Hypothalamus (tissue), 51 donors: ENCODE measurements around the gene KLHL22.

Experiments used
- DNase-seq, 51 donors: peaks; one replicate each; lab custom pipeline; 2025; lab: John Stamatoyannopoulos, UW

Gene KLHL22

GRCh38 chr22:20406686-20407408 is 88.7 kb downstream of the KLHL22 start:
- no peak for DNase-seq

GRCh38 chr22:20405931-20406685 is 89.5 kb downstream of the KLHL22 start:
- no peak for DNase-seq

DNA sequence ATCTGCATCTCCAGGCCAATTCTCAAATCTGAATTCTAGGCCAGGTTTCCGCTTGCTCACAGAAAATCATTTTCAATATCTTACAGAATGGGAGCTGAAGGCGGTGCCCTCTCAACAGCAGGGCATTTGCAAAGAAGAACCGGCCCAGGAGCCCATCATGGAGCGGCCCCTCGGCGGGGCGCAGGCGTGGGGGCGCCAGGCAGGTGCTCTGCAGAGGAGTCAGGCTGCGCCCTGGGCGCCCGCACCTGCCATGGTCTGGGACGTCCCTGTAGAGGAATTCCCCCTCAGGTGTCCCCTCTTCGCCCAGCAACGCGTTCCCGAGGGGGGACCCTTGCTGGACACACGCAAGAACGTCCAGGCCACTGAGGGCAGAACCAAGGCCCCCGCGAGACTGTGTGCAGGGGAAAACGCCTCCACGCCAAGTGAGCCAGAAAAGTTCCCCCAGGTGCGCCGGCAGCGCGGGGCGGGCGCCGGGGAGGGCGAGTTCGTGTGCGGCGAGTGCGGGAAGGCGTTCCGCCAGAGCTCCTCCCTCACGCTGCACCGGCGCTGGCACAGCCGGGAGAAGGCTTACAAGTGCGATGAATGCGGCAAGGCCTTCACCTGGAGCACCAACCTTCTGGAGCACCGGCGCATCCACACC is 90.2 kb downstream of the KLHL22 start:
- no peak for DNase-seq

DNA sequence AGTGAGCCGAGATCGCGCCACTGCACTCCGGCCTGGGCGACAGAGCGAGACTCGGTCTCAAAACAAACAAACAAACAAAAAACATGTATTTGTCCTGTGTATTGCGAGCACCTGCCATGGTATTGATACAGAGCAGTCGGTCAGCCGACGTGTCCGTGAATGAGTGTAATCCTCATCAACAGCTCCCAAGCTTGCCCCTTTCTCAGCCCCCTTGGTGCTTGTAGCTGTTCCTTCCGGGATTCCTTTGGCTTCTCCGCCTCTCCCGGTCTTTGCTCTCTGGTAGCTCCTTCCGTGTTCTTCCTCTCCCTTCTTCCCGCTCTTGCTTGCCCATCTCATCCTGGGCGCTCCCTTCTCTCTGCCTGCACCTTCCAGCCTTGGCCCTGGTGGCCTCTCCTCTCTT is 90.7 kb downstream of the KLHL22 start:
- DNase-seq: no peak

- DNase-seq: no peak
Measured at GRCh38 chr22:20403779-20404140, 91.8 kb downstream of the KLHL22 start.

GRCh38 chr22:20402960-20403778 is 92.4 kb downstream of the KLHL22 start:
- DNase-seq: no peak

- DNase-seq: no peak
Measured at GRCh38 chr22:20401376-20402014, 94.1 kb downstream of the KLHL22 start.

- no peak for DNase-seq
Measured at GRCh38 chr22:20400606-20401375, 94.8 kb downstream of the KLHL22 start.

DNA sequence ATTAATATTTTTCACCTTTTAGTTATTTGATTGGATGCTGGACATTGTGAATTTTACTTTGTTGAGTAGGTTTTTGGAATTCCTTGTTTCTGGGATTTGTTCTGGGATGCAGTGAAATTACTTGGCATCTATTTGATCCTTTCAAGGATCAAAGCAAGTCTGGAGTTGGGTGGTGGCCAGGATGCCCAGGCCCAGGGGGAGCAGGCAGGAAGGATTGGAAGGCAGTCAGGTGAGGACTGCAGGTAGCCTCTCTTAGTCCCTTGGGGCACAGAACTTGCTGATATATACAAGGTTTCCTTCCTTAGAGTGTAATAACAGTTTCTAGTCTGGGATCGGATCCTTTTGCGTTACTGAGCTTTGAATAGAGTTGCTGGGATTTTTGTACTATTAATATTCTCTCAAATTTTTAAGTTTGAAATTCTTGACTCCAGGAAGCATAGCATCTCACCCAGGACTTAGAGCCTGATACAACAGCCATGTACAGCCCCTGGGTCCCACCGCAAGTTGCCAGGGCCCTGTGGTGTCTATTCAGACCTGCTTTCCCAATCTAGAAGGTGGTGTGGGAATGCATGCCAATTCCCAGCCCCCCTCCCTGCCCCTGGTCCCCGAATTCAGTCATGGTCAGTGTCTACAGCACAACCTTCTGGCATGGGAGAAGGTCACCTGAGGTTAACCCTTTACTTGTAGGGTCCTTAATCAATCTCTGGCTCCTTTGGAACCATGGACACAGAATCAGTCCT is 95.6 kb downstream of the KLHL22 start:
- no peak for DNase-seq

DNA sequence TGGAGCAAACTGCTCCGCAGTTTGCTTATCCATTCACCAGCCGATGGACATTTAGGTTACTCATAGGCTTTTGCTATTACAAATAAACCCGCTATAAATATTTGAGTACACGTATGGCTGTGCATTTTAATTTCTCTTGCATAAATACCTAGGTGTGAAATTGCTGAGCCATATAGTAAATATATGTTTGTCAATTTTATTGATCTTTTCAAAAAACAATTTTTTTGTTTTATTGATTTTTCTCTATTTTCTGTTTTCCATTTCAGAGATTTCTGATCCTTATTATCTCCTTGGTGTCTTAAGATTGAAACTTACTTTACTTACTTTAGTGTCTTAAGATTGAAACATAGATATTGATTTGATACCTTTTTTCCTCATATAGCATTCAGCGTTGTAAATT is 97.2 kb downstream of the KLHL22 start:
- DNase-seq: no peak

DNA sequence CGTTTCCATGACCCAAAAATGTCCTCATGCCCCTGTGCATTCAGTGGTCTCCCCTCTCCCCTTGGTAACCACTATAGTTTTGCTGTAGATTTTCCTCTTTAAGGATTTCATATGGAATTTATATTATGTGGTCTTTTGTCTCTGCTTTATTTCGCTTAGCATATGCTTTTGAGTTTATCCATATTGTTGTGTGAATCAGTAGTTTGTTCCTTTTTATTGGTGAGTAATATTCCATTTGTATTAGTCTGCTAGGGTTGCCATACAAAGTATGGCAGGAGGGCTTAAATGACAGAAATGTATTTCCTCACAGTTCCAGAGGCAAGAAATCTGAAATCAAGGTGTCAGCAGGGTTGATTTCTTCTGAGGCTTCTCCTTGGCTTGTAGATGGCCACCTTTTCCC is 98.1 kb downstream of the KLHL22 start:
- no peak for DNase-seq

- no peak for DNase-seq
Measured at GRCh38 chr22:20396639-20397038, 99.0 kb downstream of the KLHL22 start.

DNA sequence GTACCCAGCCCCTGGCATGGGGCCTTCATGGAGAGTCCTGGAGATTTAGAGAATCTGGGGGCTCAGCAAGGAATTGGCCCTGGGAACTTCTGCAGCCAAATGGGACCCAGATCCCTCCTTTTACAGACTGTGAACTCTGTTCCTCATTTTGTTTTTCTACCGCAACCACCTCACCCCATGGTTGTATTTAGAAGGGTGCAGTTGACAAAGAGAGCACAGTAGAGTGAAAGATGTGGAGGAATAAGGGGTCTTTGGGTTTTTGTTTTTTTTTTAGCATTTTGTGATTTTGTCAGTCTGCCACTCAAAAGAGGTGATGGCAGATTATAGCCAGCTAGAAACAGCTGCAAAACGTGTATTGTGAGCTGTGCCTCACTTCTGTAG is 99.7 kb downstream of the KLHL22 start:
- no peak for DNase-seq

- DNase-seq: no peak
Measured at GRCh38 chr22:20395181-20395906, 100.3 kb downstream of the KLHL22 start.

DNA sequence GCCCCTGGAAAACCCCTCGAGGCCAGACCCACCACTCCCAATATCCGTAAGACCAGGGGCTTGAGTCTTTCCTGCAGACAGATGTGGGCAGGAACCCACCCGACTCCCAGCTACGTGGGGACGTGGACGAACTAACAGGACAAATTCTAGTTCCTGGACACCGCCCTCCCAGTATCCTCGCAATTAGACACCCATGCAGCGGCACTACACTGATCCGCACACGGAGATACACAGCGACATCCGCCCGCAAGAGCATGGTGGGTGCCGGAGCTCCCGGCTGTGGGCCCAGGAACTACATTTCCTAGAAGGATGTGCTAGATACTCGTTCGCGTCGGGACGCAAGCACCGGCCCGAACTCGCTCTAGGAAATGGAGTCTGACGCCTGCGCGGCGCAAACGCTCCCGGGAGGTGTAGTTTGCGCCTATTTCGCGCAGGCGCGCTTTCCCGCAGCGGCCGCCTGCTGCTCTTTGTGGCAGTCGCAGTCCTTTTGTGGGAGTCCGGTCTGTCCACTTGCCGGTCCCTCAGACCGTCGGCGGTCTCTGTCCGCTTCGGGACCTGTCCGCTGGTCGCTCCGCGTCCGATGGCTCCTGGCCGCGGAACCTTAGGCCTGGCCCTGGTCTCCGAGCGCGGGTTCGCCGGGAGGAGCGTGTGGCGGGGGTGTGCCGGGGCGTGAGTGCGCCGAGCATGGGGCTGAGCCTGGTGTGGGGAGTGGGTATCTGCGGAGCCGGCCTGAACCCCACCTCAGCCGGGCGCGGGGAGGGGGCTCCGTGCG is 101.7 kb downstream of the KLHL22 start, which contains the start of gene ZNF74:
ZNF74 (plus strand) TSS at position 447 of the 772 bp plus-strand sequence. CDS start 478 bp downstream, outside the sequence.
- DNase-seq: peak; percentile 18 to 93 (median 83)

- DNase-seq: peak in 1 of 51 donors; percentile 41
Measured at GRCh38 chr22:20392983-20393704, 102.5 kb downstream of the KLHL22 start.
